Fibroblast of gingiva (primary cell): ENCODE results near the gene SBK3.
"Not testable (repeated sequence)": the region's sequence is repeated elsewhere in the genome, so short reads cannot be mapped to it uniquely, and the experiment has no call there.

Source experiments
- DNase-seq: peaks from one replicate; pipeline ENCODE4 v3.0.0-alpha.2; 2011; ENCODE audit warnings: low read depth

The SBK3 gene

GRCh38 chr19:55516878-55517620 is 28.3 kb downstream of the SBK3 start:
- peak; percentile 90 for DNase-seq

DNA sequence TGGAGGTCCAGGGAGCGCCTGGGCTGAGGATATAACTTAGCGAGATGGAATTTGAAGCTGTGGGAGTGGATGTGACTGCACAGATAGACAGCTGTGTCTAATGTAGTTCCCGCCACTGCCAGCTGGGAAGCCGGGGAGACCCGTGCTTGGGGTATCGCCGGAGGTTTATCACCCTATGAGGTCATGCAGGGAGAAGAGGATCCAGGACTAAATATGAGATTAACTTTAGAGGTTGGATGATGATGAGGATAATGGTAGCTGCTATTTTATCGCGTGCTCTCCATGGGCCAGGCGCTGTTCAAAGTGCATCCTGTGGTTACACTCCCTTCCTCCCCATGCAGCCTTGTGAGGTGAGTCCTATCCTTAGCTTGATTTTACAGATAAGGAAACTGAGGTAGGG is 37.2 kb downstream of the SBK3 start:
- DNase-seq = no peak

DNA sequence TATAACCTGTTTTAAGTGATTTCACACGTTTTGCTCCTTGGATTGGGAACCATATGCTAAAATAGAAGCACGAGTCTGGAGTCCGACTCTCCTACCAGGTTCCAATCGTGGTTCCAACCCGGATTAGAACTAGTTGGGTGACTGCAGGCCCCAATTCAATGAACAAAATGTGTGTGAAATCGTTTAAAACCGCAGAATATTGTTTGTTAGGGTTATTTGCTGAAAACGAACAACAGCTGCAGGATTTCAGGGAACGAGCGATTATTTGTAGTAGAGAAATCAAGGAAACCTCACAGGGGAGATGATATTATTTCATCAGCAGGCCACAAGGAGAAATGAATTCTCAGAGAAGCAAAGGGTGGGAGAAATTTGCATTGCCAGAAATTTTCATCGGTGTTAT is 40.4 kb downstream of the SBK3 start:
- DNase-seq = no peak

DNA sequence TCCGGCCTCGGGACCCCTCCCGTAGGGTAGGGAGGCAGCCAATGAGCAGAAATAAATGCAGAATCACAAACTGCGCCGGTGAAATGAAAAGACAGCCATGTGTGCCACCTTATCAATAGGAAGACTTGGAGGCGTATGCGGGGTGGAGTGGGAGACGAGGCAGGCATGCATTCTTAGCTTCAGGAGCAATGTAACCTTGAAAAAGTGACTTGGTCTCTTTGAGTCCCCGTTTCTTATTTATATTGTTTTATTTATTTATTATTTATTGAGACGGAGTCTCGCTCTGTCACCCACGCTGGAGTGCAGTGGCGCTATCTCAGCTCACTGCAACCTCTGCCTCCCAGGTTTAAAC is 41.1 kb downstream of the SBK3 start:
- DNase-seq = no peak

DNA sequence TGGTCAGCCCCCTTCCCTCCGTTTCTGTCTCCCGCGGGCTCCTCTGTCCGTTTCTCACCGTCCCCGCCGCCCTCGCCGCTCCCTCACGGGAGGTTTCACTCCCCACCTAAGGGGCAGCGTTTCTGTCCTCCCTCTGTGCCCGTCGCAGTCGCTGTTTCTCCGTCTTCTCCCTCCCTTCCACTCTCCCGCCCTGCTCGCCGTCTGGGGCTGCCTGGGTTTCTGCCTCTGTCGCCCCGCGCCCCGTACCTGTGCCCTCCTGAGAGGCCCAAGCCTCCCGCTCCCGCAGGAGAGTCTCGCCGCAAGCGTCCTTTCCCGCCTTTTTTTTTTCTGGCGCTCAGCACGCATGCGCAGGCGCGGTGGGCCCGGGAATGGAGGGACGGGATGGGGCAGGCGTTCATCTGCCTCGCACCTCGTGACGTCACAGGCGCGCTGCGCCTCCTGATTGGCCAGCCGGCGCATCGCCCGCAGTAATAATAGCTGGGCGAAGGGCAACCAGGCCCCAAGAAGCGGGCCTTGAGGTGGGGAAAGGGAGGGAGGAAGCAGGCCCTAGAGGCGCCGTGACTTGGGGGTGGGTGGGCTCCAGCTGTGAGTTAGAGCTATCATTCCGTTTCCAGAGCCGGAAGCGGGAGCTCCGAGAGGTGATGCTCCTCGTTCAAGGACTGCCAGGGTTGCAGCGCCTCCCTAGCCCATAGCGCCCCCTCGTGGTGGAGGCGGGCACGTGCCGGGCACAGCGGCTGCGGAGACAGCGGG is 41.7 kb downstream of the SBK3 start:
- peak; percentile 83 for DNase-seq

- DNase-seq = no peak
Observed at GRCh38 chr19:55503157-55503501, 42.2 kb downstream of the SBK3 start.

DNA sequence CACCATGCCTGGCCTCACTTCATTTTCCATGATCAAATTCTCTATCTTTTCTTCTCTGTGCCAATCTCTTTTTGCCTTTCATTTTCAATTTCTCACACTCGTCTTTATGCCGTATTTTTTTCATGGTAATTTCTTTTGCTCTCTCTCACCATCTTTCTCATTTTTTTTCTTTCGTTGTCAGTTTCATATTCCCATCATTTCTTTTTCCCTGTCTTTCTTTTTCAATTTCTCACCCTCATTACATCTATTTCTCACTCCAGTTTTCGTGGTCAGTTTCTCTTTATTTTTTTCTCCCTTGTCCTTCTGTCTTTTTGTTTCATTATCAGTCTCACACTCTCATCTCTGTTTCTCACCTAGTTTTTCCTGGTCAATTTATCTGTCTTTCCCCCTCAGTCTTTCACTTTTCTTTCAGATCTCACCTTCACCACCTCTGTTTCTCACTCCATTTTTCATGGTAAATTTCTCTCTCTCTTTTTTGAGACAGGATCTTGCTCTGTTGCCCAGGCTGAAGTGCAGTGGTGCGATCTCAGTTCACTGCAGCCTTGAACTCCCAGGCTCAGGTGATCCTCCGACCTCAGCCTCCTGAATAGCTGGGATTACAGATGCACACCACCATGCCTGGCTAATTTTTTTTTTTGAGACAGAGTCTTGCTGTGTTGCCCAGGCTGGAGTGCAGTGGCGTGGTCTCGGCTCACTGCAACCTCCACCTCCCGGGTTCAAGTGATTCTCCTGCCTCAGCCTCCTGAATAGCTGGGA is 43.0 kb downstream of the SBK3 start:
- no peak for DNase-seq

GRCh38 chr19:55500368-55500952 is 44.9 kb downstream of the SBK3 start:
- DNase-seq = no peak

DNA sequence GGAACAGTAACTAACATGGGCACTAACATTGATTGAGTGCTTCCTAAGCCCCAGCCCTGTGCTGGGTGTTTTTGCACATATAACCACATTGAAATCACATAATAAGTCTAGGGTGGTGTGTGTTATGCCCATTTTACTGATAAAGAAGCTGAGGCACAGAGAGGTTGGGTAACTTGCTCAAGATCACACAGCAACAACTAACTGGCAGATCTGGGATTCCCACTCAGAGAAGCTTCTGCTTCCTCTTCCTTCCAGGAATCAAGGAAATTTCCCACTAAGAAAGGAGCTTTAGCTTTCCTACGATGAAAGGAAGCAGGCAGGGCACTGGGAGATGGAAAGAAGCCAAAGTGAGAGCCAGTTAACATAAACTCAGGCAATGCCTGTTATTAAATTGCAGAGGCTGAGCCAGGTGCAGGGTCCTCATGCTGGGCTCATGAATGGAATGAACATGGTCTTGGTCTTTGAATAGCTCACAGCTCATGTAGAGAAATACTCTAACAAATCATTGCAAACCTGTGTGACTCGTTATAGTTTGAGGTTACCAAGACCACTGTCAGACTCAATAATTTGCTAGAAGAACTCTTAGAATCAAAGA is 47.0 kb downstream of the SBK3 start:
- no peak for DNase-seq

- DNase-seq = no peak
Observed at GRCh38 chr19:55497763-55498162, 47.6 kb downstream of the SBK3 start.

GRCh38 chr19:55496820-55497219 is 48.5 kb downstream of the SBK3 start:
- not testable (repeated sequence) for DNase-seq

DNA sequence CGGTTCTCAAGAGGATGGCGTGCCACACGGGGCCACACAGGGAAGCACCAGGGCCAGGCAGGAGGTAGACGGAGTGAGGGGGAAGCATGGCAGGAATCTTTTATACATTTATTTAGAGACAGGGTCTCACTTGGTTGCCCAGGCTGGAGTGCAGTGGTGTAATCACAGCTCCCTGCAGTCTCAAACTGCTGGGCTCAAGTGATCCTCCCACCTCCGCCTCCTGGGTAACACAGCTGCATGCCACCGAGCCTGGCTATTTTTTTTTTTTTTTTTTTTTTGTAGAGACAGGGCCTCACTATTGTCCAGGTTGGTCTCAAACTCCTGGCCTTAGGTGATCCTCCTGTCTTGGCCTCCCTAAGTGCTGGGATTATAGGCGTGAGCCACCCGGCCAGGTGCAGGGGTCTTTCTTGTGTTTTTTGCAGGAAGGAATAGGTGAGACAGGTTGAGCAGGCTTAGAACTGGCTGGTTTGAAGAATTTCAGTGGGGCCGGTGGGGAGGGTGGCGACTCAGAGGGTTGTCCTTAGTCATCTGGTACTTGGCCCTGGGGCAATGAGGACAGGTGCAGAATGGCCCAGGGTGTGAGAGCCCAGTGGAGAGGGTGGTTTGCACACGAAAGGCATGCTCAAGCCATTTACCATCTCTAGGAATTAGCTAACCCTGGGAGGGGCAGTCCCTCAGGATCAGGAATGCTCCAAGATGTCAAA is 49.5 kb downstream of the SBK3 start:
- no peak for DNase-seq

DNA sequence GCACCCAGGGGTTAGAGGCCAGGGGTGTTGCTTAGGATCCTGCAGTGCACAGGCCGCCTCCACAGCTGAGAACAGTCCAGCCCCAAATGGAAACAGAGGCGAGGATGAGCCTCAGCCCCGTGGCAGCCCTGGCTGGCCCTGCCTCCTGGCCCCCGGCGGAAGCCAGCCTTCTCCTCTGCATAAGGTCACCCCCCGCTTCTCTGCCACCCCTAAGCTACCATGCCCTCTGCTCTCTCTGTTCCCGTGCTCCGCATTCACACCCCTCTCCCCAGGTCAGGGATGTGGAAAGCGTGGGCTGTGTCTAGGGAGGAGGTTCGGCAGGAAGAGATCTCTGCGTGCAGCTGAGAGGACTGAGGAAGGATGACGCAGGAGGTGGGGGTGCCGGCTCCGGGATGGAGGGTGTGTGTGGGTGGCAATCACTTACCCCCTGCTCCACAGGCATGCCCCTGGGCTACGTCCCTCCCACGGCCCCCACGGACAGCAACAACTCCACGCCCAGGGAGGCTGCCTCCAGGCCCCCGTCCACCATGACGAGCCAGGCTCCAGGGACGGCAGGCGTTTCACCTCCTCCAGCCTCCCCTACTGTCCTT is 51.1 kb downstream of the SBK3 start:
- peak; percentile 87 for DNase-seq

GRCh38 chr19:55493645-55494171 is 51.6 kb downstream of the SBK3 start:
- peak; percentile 53 for DNase-seq

- DNase-seq = peak; percentile 43
Observed at GRCh38 chr19:55493052-55493644, 52.2 kb downstream of the SBK3 start.

DNA sequence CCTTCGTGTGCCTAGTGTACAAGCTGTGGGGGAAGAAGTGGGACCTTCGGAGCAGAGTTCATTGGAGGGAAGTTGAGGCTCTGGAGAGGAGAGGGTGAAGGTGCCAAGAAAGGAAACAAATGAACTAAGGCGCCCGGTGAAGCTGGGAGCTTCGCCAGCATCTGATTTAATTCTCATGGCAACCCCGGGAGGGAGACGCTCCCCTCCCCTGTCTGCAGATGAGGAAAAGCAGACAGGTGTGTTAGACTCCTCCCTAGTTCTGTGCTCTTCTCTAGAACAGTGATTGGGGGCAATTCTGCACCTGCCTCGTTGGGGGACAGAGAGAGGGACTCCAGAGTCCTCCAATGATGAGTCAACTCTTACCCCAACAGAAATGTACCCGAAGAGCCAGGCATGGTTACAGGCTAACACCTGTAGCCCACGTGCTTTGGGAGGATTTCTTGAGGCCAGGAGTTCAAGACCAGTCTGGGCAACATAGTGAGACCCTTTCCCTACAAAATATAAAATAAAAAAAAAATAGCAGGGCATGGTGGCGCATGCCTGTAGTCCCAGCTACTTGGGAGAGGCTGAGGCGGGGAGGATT is 52.9 kb downstream of the SBK3 start:
- DNase-seq = no peak

- DNase-seq = peak; percentile 44
Observed at GRCh38 chr19:55491546-55492360, 53.6 kb downstream of the SBK3 start.
